ENCODE results near the gene STRAP. TPM values are rescaled to one million over a fixed set of nuclear protein-coding genes. Genes with fewer than 3 reads are reported as not detected.
A peak's percentile ranks its signal among the peaks of the same experiment; 100 is the strongest.

STRAP gene
- total and polyA plus RNA-seq, 9 of the 15 experiments (the other 6 are each of a cell fraction or from before 2014, with no cell fraction given), result 58.5 to 134 (median 89.5) TPM

DNA sequence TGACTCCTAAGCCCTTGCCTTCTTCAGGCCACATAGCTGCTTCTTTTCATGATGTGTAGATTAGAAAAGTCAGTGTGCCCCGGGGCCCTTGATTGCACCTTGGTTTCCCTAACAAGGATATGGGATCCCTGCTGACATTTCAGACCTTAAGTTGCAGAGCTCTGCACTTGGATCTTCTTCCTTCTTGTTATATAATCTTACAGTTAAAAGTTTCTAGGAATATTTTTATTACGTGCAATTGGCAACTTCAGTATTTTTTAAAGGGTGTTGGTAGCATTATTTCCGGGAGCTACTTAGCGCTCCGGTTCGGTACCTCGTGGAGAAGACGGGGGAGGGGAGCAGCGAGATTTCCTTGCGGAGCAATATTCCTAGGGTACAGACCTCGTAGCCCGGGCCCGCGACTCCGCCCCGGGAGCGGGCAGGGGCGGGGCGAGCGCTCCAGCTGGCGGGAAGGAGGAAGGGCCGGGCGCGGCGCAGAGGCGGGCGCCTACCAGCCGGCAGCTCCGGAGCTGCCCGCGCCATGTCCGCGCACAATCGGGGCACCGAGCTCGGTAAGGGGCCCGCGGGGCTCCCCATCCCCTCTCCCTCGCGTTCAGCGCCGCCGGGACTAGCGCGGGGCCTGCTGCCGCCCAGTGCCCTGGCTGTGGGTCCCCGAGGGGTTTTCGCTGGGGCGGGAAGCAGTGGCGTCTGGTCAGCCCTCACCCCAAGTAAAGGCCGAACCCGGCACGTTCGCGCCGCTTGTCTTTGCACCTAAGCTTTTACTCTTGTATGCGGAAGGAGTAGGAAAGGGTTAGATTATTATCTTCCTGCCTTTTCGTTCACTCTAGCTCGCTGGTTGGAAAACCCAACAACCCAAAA lies 28.9 kb downstream of the STRAP start, which contains the start of gene DERA (continued):
- TF ChIP-seq RBM22 (IDR thresholded peaks at IDR 0.05; ENCODE audit: low read depth, low read length, poor library complexity, severe bottlenecking), result no peak
- no peak for TF ChIP-seq SIN3A (IDR thresholded peaks at IDR 0.05; ENCODE audit: borderline replicate concordance in 2 of 2, control insufficient read depth in 1 of 2, low read depth in 2 of 2, low read length in 2 of 2)
- no peak for TF ChIP-seq ZNF232 (CRISPR knock-in tag; IDR thresholded peaks at IDR 0.05)
- no peak for TF ChIP-seq GTF2E2 (tag; IDR thresholded peaks at IDR 0.05)
- TF ChIP-seq, protein P1, sequence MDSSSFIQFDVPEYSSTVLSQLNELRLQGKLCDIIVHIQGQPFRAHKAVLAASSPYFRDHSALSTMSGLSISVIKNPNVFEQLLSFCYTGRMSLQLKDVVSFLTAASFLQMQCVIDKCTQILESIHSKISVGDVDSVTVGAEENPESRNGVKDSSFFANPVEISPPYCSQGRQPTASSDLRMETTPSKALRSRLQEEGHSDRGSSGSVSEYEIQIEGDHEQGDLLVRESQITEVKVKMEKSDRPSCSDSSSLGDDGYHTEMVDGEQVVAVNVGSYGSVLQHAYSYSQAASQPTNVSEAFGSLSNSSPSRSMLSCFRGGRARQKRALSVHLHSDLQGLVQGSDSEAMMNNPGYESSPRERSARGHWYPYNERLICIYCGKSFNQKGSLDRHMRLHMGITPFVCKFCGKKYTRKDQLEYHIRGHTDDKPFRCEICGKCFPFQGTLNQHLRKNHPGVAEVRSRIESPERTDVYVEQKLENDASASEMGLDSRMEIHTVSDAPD (CRISPR knock-in tag; IDR thresholded peaks at IDR 0.05), result no peak
- TF ChIP-seq, protein P2, sequence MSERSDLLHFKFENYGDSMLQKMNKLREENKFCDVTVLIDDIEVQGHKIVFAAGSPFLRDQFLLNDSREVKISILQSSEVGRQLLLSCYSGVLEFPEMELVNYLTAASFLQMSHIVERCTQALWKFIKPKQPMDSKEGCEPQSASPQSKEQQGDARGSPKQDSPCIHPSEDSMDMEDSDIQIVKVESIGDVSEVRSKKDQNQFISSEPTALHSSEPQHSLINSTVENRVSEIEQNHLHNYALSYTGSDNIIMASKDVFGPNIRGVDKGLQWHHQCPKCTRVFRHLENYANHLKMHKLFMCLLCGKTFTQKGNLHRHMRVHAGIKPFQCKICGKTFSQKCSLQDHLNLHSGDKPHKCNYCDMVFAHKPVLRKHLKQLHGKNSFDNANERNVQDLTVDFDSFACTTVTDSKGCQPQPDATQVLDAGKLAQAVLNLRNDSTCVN (CRISPR knock-in tag; IDR thresholded peaks at IDR 0.05), result no peak
- TF ChIP-seq FOXA1 (IDR thresholded peaks at IDR 0.05; ENCODE audit: borderline replicate concordance), result no peak
- TF ChIP-seq U2AF2 (optimal IDR thresholded peaks at IDR 0.05; ENCODE audit: low read depth, low read length), result no peak
- TF ChIP-seq, protein P3, sequence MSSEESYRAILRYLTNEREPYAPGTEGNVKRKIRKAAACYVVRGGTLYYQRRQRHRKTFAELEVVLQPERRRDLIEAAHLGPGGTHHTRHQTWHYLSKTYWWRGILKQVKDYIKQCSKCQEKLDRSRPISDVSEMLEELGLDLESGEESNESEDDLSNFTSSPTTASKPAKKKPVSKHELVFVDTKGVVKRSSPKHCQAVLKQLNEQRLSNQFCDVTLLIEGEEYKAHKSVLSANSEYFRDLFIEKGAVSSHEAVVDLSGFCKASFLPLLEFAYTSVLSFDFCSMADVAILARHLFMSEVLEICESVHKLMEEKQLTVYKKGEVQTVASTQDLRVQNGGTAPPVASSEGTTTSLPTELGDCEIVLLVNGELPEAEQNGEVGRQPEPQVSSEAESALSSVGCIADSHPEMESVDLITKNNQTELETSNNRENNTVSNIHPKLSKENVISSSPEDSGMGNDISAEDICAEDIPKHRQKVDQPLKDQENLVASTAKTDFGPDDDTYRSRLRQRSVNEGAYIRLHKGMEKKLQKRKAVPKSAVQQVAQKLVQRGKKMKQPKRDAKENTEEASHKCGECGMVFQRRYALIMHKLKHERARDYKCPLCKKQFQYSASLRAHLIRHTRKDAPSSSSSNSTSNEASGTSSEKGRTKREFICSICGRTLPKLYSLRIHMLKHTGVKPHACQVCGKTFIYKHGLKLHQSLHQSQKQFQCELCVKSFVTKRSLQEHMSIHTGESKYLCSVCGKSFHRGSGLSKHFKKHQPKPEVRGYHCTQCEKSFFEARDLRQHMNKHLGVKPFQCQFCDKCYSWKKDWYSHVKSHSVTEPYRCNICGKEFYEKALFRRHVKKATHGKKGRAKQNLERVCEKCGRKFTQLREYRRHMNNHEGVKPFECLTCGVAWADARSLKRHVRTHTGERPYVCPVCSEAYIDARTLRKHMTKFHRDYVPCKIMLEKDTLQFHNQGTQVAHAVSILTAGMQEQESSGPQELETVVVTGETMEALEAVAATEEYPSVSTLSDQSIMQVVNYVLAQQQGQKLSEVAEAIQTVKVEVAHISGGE (CRISPR knock-in tag; IDR thresholded peaks at IDR 0.05), result no peak
- TF ChIP-seq DACH1 (IDR thresholded peaks at IDR 0.05; ENCODE audit: partially characterized antibody), result no peak
- TF ChIP-seq, protein P4, sequence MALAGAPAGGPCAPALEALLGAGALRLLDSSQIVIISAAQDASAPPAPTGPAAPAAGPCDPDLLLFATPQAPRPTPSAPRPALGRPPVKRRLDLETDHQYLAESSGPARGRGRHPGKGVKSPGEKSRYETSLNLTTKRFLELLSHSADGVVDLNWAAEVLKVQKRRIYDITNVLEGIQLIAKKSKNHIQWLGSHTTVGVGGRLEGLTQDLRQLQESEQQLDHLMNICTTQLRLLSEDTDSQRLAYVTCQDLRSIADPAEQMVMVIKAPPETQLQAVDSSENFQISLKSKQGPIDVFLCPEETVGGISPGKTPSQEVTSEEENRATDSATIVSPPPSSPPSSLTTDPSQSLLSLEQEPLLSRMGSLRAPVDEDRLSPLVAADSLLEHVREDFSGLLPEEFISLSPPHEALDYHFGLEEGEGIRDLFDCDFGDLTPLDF (CRISPR knock-in tag; IDR thresholded peaks at IDR 0.05), result no peak
- no peak for TF ChIP-seq ZNF778 (CRISPR knock-in tag; IDR thresholded peaks at IDR 0.05)
- TF ChIP-seq FUS (optimal IDR thresholded peaks at IDR 0.05; ENCODE audit: low read depth, low read length), result no peak
- TF ChIP-seq, protein P5, sequence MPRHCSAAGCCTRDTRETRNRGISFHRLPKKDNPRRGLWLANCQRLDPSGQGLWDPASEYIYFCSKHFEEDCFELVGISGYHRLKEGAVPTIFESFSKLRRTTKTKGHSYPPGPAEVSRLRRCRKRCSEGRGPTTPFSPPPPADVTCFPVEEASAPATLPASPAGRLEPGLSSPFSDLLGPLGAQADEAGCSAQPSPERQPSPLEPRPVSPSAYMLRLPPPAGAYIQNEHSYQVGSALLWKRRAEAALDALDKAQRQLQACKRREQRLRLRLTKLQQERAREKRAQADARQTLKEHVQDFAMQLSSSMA (CRISPR knock-in tag; IDR thresholded peaks at IDR 0.05), result no peak
- peak; percentile 12; the same call in 1 of the 2 replicates for TF ChIP-seq PML (IDR thresholded peaks at IDR 0.05; ENCODE audit: low read length)
- no peak for TF ChIP-seq ZNF699 (CRISPR knock-in tag; IDR thresholded peaks at IDR 0.05; ENCODE audit: insufficient replicate concordance)
- TF ChIP-seq CHD4 (IDR thresholded peaks at IDR 0.05; ENCODE audit: insufficient read depth, insufficient replicate concordance, low read depth, low read length, poor library complexity, severe bottlenecking), result no peak
- TF ChIP-seq TRIM28 (IDR thresholded peaks at IDR 0.05), result no peak
